ENCODE data around the gene OR6C1.
"Not testable (repeated sequence)": the region's sequence is repeated elsewhere in the genome, so short reads cannot be mapped to it uniquely, and the experiment has no call there.

The OR6C1 gene

DNA sequence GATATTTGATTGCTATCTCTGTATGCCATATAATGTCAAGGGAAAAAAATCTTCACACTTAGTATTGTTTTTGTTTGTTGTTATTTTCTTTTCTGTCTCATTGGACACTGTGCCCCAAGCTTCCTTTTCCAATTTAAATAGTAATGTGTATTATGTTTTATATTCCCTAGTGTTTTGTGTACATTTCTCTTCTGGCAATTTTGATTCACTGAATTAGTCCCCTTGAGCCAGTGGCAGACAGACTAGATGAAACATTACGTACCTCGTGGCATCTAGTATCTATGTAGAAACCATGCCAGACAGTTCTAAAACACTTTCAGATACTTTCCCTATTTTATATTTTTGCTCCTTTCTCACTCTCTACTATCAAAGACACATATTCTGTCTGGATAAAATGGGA, at the start of gene OR6C1:
TSS of gene OR6C1 (plus strand) at position 301 of the 400 bp plus-strand sequence. CDS start 6,257 bp downstream, outside the sequence.
- DNase-seq = no peak

DNA sequence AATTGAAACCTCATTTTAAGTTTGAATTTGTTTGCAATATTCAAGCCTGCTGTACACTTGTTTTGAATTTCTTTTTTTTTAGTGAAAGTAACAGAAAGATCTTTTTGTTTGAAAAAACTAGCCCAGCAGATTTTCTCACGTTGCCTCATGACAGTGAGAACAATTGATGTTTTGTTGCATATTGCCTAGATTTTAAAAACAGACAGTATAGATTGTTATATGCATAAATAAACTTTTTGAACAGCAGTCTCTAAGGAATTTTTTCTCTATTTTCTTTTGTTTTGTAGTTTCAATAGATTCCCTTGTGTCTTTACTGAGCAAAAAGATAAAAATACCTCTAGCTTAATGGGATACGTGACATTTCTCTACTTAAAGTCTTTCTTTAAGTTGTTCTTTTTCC, 33.2 kb upstream of the OR6C1 start:
- no peak for DNase-seq

DNA sequence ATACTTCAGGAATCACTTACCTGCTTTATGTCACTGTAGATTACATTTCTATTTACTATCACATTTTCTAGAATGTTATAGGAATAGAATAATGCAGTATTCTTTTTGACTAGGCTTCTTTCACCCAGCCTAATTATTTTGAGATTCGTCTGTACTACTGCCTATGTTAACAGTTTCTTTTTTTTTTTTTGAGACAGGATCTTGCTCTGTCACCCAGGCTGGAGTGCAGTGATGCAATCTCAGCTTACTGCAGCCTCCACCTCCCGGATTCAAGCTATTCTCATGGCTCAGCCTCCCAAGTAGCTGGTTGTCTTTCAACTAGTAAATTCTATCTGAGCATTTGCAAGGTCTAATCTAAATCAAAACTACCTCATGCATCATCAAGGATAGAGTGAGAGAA, 24.1 kb upstream of the OR6C1 start:
- no peak for DNase-seq

DNA sequence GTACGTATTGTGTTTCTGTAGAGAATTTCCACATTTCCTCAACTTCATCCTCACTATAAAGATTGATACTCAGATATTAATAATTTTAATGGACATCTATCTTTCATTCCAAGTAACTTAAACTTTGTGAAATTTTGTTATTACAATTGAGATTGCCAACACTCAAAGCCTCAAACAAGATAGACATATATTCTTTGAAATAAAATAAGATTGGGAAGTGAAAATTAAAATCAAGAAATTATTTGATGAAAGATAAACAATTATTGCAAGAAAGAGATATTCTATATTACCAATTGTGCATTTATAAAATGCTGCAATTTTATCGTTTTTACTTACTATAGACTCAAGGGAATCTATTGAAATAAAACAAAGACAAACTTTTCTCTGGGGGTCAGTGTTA, 17.7 kb upstream of the OR6C1 start, which contains the start of gene OR6C6:
TSS of gene OR6C6 (minus strand) at position 101 of the 400 bp plus-strand sequence. CDS start 1,337 bp downstream, outside the sequence.
- DNase-seq = no peak

DNA sequence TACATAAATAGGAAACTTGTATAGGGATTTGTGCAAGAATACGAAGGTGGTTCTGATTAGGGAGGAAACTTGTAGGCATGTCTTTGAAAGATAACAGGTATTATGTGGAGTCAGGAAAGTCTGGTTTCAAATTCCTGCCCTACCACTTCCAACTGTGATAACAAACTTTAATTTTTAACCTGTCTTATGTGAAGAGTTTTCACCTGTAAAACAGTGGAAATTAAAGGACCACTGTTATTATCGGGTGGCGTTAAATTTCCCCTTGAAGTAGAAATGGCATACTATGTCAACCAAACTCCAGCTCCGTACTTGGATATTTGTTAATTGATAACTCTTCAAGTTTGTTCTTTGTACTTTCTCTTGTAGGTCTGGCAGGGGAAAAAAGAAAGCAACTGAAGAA, 6.1 kb downstream of the OR6C1 start:
- DNase-seq = no peak

DNA sequence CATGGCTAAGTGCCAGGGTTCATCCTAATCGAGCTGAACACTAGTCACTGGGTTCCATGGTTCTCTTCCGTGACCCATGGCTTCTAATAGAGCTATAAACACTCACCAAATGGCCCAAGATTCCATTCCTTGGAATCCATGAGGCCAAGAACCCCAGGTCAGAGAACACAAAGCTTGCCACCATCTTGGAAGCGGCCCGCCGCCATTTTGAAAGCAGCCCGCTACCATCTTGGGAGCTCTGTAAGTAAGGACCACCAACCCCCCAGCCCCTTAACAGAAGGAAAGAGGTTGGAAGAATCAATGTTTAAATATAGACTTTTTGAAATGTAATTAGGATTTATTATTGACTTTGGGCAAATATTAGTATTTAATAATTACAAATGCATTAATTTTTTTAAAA, 11.7 kb downstream of the OR6C1 start:
- DNase-seq = not testable (repeated sequence)

DNA sequence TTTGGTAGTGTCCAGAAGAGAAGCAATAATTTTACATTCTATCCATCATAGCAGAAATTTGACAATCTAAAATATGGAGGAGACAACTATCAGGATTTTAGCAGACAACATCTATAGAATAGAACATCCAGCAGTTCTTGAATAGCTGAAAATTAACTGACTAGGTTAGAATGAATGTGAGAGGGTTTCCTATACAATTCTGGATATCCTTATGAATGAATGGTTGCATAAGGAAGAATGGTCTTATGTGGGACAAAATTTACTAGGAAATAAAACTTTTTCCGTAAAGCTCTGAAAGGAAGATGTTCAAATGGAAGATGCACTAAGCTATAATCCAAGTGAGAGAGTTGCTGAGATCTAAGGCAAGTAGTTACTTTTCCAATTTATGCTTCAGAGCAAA, 16.3 kb downstream of the OR6C1 start, which contains the start of gene OR6C3:
TSS of gene OR6C3 (plus strand) at position 301 of the 400 bp plus-strand sequence. CDS start 955 bp downstream, outside the sequence.
- no peak for DNase-seq

DNA sequence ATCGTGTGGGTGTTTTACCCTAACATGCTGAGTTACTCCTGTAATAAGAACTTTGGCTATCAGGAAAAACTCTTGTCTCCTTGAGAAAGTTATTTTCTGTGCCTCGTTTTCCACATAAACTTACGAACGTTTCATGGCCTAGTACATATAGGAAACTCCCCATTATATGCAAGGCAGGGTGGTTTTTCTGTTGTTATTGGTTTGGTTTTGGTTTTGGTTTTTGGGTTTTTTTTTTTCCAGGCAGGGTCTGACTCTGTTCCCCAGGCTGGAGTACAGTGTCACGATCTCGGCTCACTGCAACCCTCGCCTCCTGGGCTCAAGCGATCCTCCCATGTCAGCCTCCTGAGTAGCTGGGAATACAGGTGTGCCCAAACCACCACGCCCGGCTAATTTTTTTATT, 21.9 kb downstream of the OR6C1 start:
- DNase-seq = no peak

DNA sequence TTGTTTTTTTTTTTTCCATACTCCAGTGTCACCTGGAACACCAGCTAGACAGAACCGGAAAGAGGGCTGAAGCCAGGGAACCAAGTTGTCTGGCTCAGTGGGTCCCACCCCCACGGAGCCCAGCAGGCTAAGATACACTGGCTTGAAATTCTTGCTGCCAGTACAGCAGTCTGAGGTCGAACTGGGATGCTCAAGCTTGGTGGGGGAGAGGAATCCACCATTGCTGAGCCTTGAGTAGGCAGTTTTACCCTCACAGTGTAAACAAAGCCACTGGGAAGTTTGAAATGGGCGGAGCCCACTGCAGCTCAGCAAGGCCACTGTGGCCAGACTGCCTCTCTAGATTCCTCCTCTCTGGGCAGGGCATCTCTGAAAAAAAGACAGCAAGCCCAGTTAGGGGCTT, 41.2 kb downstream of the OR6C1 start:
- not testable (repeated sequence) for DNase-seq

DNA sequence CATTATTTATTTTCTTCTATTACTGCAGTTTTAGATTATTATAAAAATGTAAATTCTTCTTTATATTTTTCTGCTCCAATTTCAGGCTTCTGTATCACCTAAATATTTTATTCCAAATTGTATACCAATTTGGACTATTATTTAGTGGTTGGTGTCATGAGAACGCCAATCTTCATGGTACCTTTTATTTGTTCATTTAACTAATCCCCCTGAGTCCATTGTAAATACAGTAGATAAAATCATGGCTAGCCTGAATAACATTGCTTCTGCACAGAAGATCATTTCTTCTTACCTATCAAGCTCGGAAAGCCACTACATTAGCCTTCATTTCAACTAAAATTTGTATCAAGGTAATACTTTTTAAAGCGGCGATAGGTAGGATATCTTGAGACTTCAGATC, 48.5 kb downstream of the OR6C1 start, which contains the start of gene OR6C75:
TSS of gene OR6C75 (plus strand) at position 301 of the 400 bp plus-strand sequence. CDS start 2,136 bp downstream, outside the sequence.
- DNase-seq = no peak

DNA sequence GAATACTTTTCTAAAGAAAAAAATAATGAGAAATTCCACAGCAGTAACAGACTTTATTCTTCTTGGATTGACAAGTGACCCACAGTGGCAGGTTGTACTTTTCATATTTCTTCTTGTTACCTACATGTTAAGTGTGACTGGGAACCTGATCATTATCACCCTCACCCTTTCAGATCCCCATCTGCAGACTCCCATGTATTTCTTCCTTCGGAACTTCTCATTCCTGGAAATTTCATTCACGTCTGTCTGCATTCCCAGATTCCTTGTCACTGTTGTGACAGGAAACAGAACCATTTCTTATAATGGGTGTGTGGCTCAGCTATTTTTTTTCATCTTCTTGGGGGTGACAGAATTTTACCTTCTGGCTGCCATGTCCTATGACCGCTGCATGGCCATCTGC, 50.9 kb downstream of the OR6C1 start:
- DNase-seq = no peak

Measured in stimulated activated CD4-positive, alpha-beta T cell treated with anti-CD3 and anti-CD28 coated beads, Interleukin-4, amount 100 ng/mL, for 4 hours (primary cell).